SK-N-MC (cell line): Measurements from ENCODE around the gene CA10.

Source experiments
- DNase-seq: peaks from one replicate; pipeline ENCODE4 v3.0.0-alpha.2; 2011; ENCODE audit warnings: low read depth, low spot score
- H3K27ac ChIP-seq: fragments of 200-600 bp; sonication (generic); 2 replicates; pipeline ENCODE4 v1.5.1; 2016; ENCODE audit warnings: mixed run types
- H3K36me3 ChIP-seq: fragments of 200-600 bp; sonication (generic); 2 replicates; pipeline ENCODE4 v1.6.1; 2017; ENCODE audit warnings: antibody characterized with exemption, low read length, mixed read lengths; ENCODE audit not compliant: insufficient read depth
- H3K4me3 ChIP-seq: fragments of 200-600 bp; sonication (generic); 2 replicates; pipeline ENCODE4 v1.5.1; 2016
- H3K9ac ChIP-seq: fragments of 200-600 bp; sonication (generic); 2 replicates; pipeline ENCODE4 v1.8.0; 2017; ENCODE audit warnings: mixed run types, mixed read lengths; ENCODE audit not compliant: insufficient read length
- H3K9me3 ChIP-seq: fragments of 200-600 bp; sonication (generic); 2 replicates; pipeline ENCODE4 v1.6.1; 2017; ENCODE audit warnings: low read depth, mild to moderate bottlenecking, antibody characterized with exemption, low read length, moderate library complexity, mixed read lengths
- EZH2 ChIP-seq: fragments of 200-600 bp; sonication (generic); IDR thresholded peaks from one replicate; pipeline ENCODE4 v1.6.1; 2017; ENCODE audit warnings: antibody characterized with exemption
- FOXP2 ChIP-seq: optimal IDR thresholded peaks from 2 replicates; pipeline ENCODE3; 2011; ENCODE audit warnings: mild to moderate bottlenecking, moderate library complexity; ENCODE audit not compliant: insufficient read depth; ENCODE audit errors: extremely low read length, control extremely low read depth
- POLR2AphosphoS5 ChIP-seq: IDR thresholded peaks from 2 replicates; pipeline ENCODE4 v1.6.1; 2012; ENCODE audit warnings: mild to moderate bottlenecking, low read depth, low read length, borderline replicate concordance

Gene CA10

DNA sequence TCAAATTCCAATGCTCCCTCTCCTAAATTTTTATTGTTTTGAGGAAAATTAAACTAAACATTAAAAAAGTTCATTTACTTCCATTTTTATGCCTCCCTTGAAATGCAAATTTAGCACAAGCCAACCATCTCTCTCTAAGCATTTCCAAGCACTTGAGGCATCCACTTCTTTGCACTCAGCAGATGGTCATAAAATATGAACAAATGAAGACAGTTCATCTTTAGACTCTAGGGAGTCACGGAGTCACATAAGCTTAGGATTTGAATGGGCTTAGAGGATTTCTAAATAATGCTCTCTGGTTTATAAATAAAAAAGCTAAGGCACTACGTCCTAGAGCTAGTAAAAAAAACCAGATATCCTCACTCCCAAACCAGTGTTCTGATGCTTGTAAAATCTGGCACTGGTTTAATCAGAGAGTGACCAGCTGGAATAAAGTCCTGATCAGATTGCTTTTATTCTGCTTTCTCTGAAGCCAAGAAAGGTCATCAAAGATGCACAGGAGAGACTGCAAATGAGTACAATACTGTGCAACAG, 204.2 kb downstream of the CA10 start:
- Histone ChIP-seq H3K4me3 (no peak overlapping the region), H3K36me3 (no peaks in the 10 kb centered on the region), H3K9me3 (no peaks in the 10 kb centered on the region), H3K9ac (no peak overlapping the region), H3K27ac (no peak overlapping the region)
- TF ChIP-seq FOXP2: no peak
- no peak for TF ChIP-seq POLR2AphosphoS5
- no peak for TF ChIP-seq EZH2
- no peak for DNase-seq

DNA sequence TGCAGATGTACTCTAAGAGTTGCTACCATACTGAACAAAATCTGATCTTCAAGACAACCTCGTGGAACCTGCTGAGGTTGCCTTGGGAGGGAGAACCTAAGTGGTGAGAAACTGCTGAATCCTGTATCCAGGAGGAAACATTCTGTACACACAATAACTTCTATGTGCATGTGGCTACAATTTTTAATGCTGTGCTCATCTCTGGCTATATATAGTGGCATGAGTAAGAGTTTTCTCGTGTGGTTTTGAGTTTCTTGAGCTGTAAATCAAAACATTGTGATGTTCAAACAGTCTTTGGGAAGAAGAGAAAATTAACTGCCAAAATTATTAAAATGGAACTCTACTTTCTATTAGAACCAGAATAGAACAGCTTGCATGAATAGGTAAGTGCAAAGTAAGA, 206.8 kb downstream of the CA10 start:
- H3K4me3 ChIP-seq: no peak overlapping the region

DNA sequence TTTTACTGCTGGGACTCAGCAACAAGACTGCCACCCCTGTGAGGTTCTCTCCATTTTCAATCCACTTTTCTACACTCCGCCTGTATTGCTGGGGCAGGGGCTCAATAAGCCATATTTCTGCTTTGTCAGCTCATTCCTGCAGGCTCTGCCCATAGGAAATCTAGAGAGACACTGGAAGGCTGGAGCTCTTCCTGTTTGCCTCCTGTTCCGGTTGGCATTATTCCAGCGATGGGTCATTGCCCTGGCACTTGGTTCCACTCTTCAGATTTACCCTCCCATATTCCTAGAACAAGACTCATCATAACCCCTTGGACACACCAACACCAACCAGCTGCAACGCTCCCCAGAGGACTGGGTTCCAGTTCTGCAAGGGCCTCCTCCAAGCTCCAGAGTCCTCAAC, 210.4 kb downstream of the CA10 start:
- no peaks in the 10 kb centered on the region for H3K36me3 ChIP-seq
- no peak for DNase-seq
- H3K9ac ChIP-seq: no peak overlapping the region
- TF ChIP-seq POLR2AphosphoS5 (no peak), EZH2 (no peak), FOXP2 (no peak)
- no peaks in the 10 kb centered on the region for H3K9me3 ChIP-seq
- no peak overlapping the region for H3K27ac ChIP-seq
- no peak overlapping the region for H3K4me3 ChIP-seq

More for the DNA sequence above, 206.8 kb downstream of the CA10 start:
- Histone ChIP-seq H3K9me3 (no peaks in the 10 kb centered on the region), H3K9ac (no peak overlapping the region), H3K36me3 (no peaks in the 10 kb centered on the region), H3K27ac (no peak overlapping the region)
- DNase-seq: no peak
- no peak for TF ChIP-seq POLR2AphosphoS5
- TF ChIP-seq EZH2: no peak
- TF ChIP-seq FOXP2: no peak

DNA sequence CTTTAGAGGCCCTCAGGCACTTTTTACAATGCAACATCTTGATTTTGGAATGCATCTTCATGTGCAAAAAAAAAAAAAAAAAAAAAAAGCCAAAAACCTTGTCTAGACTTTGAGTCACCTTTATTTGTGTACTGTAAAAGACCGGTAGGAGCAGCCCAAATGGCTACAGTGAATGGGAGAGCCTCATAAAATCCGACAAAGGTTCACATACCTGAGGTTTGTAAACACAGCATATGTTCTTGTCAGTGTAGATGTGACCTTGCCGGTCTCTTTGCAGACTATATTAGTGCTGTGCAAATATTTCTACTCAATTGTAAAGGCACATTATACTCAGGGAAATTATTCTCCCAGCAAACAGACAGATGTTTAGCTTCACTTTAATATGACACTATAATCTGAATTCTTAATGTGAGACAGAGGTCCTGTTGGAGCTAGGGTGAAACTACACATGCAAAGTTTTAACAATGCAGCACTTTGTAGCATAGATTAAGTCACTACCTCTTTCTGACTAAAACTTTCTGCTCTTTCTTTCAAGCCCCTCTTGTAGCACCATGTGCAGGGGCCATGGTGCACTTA, 211.3 kb downstream of the CA10 start:
- no peaks in the 10 kb centered on the region for H3K36me3 ChIP-seq
- no peak for TF ChIP-seq POLR2AphosphoS5
- no peak for TF ChIP-seq FOXP2
- no peak for TF ChIP-seq EZH2
- no peak overlapping the region for H3K4me3 ChIP-seq
- H3K27ac ChIP-seq: no peak overlapping the region
- no peaks in the 10 kb centered on the region for H3K9me3 ChIP-seq
- DNase-seq: no peak
- no peak overlapping the region for H3K9ac ChIP-seq

DNA sequence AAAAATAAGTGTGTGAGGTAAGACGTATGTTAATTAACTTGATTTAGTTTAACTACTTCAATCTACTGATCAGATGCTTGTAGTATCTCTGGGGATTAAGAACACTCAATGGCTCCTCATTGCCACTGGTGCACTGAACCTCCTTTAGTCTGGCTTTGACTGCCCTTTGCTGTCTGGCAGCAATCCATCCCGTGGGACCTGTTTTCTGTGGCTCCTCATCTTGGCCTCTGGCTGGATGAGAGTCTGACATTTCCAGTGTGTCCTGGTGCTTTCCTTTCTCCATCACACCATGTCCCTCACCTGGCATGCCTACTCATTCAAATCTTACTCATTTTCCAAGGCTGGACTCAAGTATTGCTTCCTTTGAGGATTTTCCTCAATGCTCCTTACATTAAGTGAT, 212.2 kb downstream of the CA10 start:
- no peak for DNase-seq
- H3K27ac ChIP-seq: no peak overlapping the region
- H3K36me3 ChIP-seq: no peaks in the 10 kb centered on the region
- no peak overlapping the region for H3K4me3 ChIP-seq
- no peak overlapping the region for H3K9ac ChIP-seq
- no peak for TF ChIP-seq POLR2AphosphoS5
- TF ChIP-seq EZH2: no peak
- TF ChIP-seq FOXP2: no peak
- no peaks in the 10 kb centered on the region for H3K9me3 ChIP-seq

DNA sequence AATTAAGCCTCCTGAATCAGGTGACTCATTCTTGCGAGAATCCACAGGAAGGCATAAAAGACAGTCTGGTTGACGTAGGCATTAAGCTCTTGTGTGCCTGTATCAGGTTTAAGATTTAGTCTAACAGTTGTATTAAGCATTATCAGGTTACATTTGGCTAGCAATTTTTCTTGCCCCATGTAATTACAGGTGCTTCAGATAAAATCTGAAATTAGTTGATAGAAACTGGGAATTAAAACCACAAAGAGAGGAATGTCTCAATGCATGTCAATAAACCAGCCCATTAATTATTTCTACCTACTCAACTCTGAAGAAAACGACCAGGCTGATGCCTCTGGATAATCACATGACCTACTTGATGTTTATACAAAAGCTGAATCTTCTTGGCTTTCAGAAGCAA, 217.2 kb downstream of the CA10 start:
- H3K4me3 ChIP-seq: no peak overlapping the region
- no peak overlapping the region for H3K27ac ChIP-seq
- no peak overlapping the region for H3K9ac ChIP-seq
- no peaks in the 10 kb centered on the region for H3K9me3 ChIP-seq
- TF ChIP-seq EZH2: no peak
- no peak for TF ChIP-seq FOXP2
- TF ChIP-seq POLR2AphosphoS5: no peak
- no peaks in the 10 kb centered on the region for H3K36me3 ChIP-seq
- DNase-seq: no peak

DNA sequence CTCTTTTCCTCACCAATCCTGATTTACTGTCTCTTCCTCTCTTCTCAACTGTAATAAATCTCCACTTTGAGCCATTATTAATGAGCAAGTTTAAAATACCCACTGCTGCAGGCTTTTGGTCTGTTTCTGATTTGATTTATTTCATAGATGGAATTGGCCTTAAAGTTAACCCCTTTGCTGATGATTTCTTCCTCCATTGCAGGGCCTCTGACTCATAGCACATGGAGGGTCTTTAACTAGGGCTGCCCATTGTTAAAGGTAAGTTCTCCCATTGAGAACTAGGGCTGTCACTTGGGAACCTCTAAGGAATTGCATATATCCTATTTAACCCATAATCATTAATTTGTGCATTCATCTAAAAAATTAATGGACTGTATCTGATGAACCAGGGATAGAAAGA, 221.2 kb downstream of the CA10 start:
- Histone ChIP-seq H3K4me3 (no peak overlapping the region), H3K27ac (no peak overlapping the region), H3K36me3 (no peaks in the 10 kb centered on the region), H3K9me3 (no peaks in the 10 kb centered on the region), H3K9ac (no peak overlapping the region)
- DNase-seq: no peak
- no peak for TF ChIP-seq POLR2AphosphoS5
- TF ChIP-seq EZH2: no peak
- no peak for TF ChIP-seq FOXP2

DNA sequence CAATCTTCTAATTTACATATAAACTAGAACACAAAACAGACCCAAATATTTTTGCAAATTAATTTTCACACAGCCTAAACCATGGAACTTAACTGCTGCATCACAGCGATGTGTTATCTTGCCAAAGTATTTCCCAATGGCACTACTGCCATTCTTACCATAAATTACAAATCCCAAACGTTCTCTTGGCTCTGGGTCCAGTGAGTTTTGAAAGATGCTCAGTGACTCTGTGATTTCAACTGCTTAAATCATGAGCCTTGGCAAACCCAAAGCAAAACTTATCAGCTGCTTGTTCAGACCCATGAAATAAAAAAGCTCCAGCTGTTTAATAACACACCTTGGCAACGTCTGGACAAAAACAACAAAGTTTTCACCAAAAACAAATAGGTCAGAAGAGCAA, 223.0 kb downstream of the CA10 start:
- Histone ChIP-seq H3K9me3 (no peaks in the 10 kb centered on the region), H3K9ac (no peak overlapping the region), H3K36me3 (no peaks in the 10 kb centered on the region), H3K4me3 (no peak overlapping the region), H3K27ac (no peak overlapping the region)
- no peak for DNase-seq
- TF ChIP-seq FOXP2 (no peak), POLR2AphosphoS5 (no peak), EZH2 (no peak)

DNA sequence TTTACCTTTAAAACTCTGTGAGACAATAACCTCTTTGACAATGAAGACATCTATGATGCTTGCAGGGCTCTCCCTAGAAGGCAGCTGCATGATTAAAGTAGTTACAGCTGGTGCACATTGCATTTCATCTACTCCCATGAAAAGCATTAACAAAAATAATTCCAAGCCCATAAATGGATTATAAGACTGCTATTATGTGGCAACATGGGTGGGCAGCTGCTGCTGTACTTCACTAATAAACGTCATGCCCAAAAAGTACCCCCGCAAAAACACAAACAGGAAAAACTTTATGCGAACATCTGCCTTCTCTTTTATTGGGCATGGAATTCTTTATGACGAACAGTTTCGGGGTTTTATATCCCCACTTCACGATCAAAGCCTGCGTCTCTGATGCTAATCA, 224.9 kb downstream of the CA10 start:
- Histone ChIP-seq H3K36me3 (no peaks in the 10 kb centered on the region), H3K27ac (no peak overlapping the region), H3K4me3 (no peak overlapping the region), H3K9ac (no peak overlapping the region), H3K9me3 (no peaks in the 10 kb centered on the region)
- TF ChIP-seq EZH2 (no peak), FOXP2 (no peak), POLR2AphosphoS5 (no peak)
- DNase-seq: no peak
